ENCODE data around the gene DNAJC24.

DNAJC24 gene

GRCh38 chr11:31375879-31376278 lies 6.2 kb downstream of the DNAJC24 start:
- no peak for DNase-seq (ENCODE audit: low read depth)
- no peak overlapping the region for H3K4me3 ChIP-seq (ENCODE audit: low read length)
- no peak for TF ChIP-seq CTCF (conservative IDR thresholded peaks at IDR 0.05; ENCODE audit: low read length)

GRCh38 chr11:31383116-31383515 lies 13.5 kb downstream of the DNAJC24 start:
- H3K4me3 ChIP-seq (ENCODE audit: low read length): no peak overlapping the region
- no peak for TF ChIP-seq CTCF (conservative IDR thresholded peaks at IDR 0.05; ENCODE audit: low read length)
- no peak for DNase-seq (ENCODE audit: low read depth)

- no peak overlapping the region for H3K4me3 ChIP-seq (ENCODE audit: low read length)
- no peak for TF ChIP-seq CTCF (conservative IDR thresholded peaks at IDR 0.05; ENCODE audit: low read length)
- DNase-seq (ENCODE audit: low read depth): peak; percentile 86
These were observed 17.7 kb downstream of the DNAJC24 start for GRCh38 chr11:31387379-31387778.

- no peak overlapping the region for H3K4me3 ChIP-seq (ENCODE audit: low read length)
- DNase-seq (ENCODE audit: low read depth): peak; percentile 13
- TF ChIP-seq CTCF (conservative IDR thresholded peaks at IDR 0.05; ENCODE audit: low read length): peak; percentile 75
These were observed 27.7 kb downstream of the DNAJC24 start for GRCh38 chr11:31397239-31397834.

- no peak for DNase-seq (ENCODE audit: low read depth)
- no peak overlapping the region for H3K4me3 ChIP-seq (ENCODE audit: low read length)
- TF ChIP-seq CTCF (conservative IDR thresholded peaks at IDR 0.05; ENCODE audit: low read length): no peak
These were observed 35.0 kb downstream of the DNAJC24 start for GRCh38 chr11:31404614-31405013.

GRCh38 chr11:31408201-31408600 lies 38.5 kb downstream of the DNAJC24 start:
- H3K4me3 ChIP-seq (ENCODE audit: low read length): no peak overlapping the region
- no peak for DNase-seq (ENCODE audit: low read depth)
- no peak for TF ChIP-seq CTCF (conservative IDR thresholded peaks at IDR 0.05; ENCODE audit: low read length)

GRCh38 chr11:31412946-31413345 lies 43.3 kb downstream of the DNAJC24 start:
- DNase-seq (ENCODE audit: low read depth): peak; percentile 62
- no peak for TF ChIP-seq CTCF (conservative IDR thresholded peaks at IDR 0.05; ENCODE audit: low read length)
- no peak overlapping the region for H3K4me3 ChIP-seq (ENCODE audit: low read length)
